Fibroblast of pulmonary artery (primary cell): ENCODE measurements around the gene SIGLEC9.
"Not testable (repeated sequence)": the region's sequence is repeated elsewhere in the genome, so short reads cannot be mapped to it uniquely, and the experiment has no call there.

ENCODE experiments used
- DNase-seq: peaks from one replicate; pipeline ENCODE4 v3.0.0-alpha.2; 2010; ENCODE audit warnings: low read depth
- H3K4me3 ChIP-seq: replicated peaks from 2 replicates; pipeline ENCODE4 v1.5.1; 2011; ENCODE audit warnings: low read depth, mild to moderate bottlenecking, control low read depth, low read length, moderate library complexity
- CTCF ChIP-seq: IDR thresholded peaks from 2 replicates; pipeline ENCODE4 v1.5.1; 2011; ENCODE audit warnings: mild to moderate bottlenecking, control low read depth, low read length, inconsistent platforms; ENCODE audit errors: missing control alignments

The SIGLEC9 gene

GRCh38 chr19:51163257-51163656, 38.6 kb downstream of the SIGLEC9 start:
- no peak for TF ChIP-seq CTCF
- no peak overlapping the region for H3K4me3 ChIP-seq
- DNase-seq: no peak

- no peak for DNase-seq
- TF ChIP-seq CTCF: no peak
- H3K4me3 ChIP-seq: no peak overlapping the region
Measured at GRCh38 chr19:51164215-51164614, 39.5 kb downstream of the SIGLEC9 start.

- TF ChIP-seq CTCF: no peak
- DNase-seq: no peak
- no peak overlapping the region for H3K4me3 ChIP-seq
Measured at GRCh38 chr19:51166846-51167490, 42.3 kb downstream of the SIGLEC9 start.

- no peak for DNase-seq
- no peak overlapping the region for H3K4me3 ChIP-seq
Measured at GRCh38 chr19:51168564-51169282, 44.0 kb downstream of the SIGLEC9 start.

GRCh38 chr19:51169283-51169918, 44.7 kb downstream of the SIGLEC9 start:
- TF ChIP-seq CTCF: peak; percentile 75
- H3K4me3 ChIP-seq: not testable (repeated sequence)
- DNase-seq: peak; percentile 82

More at GRCh38 chr19:51168564-51169282, 44.0 kb downstream of the SIGLEC9 start:
- TF ChIP-seq CTCF: no peak

- DNase-seq: no peak
- no peak for TF ChIP-seq CTCF
- no peak overlapping the region for H3K4me3 ChIP-seq
Measured at GRCh38 chr19:51172223-51172622, 47.5 kb downstream of the SIGLEC9 start.
